Left hindlimb (tissue), 1 donor: ENCODE data around the gene GPR146.

Experiments used
- DNase-seq: peaks from one replicate; pipeline ENCODE4 v3.0.0-alpha.2; 2018

The GPR146 gene

GRCh38 chr7:1079546-1079945 lies 35.2 kb downstream of the GPR146 start:
- DNase-seq: no peak

GRCh38 chr7:1080252-1080920 lies 36.0 kb downstream of the GPR146 start:
- no peak for DNase-seq

- DNase-seq: no peak
Observed at GRCh38 chr7:1080921-1081255, 36.5 kb downstream of the GPR146 start.

GRCh38 chr7:1081336-1081735 lies 37.0 kb downstream of the GPR146 start:
- DNase-seq: no peak

- DNase-seq: no peak
Observed at GRCh38 chr7:1081931-1082401, 37.6 kb downstream of the GPR146 start.

- DNase-seq: no peak
Observed at GRCh38 chr7:1083729-1084657, 39.6 kb downstream of the GPR146 start.

GRCh38 chr7:1085266-1085665 lies 40.9 kb downstream of the GPR146 start:
- DNase-seq: no peak

GRCh38 chr7:1085910-1086421 lies 41.6 kb downstream of the GPR146 start:
- no peak for DNase-seq

- peak; percentile 79 for DNase-seq
Observed at GRCh38 chr7:1086588-1087464, 42.5 kb downstream of the GPR146 start.

GRCh38 chr7:1087465-1087814 lies 43.1 kb downstream of the GPR146 start:
- no peak for DNase-seq

GRCh38 chr7:1087952-1088920 lies 43.9 kb downstream of the GPR146 start, which contains the start of gene GPER1:
Gene GPER1, plus strand, starts transcription at chr7:1088113. Its CDS starts 3,616 bp downstream, at chr7:1091729.
- peak; percentile 87 for DNase-seq

- no peak for DNase-seq
Observed at GRCh38 chr7:1090236-1090635, 45.9 kb downstream of the GPR146 start.

- DNase-seq: no peak
Observed at GRCh38 chr7:1090686-1091643, 46.6 kb downstream of the GPR146 start.

- DNase-seq: no peak
Observed at GRCh38 chr7:1091644-1092027, 47.3 kb downstream of the GPR146 start.

- no peak for DNase-seq
Observed at GRCh38 chr7:1092161-1092632, 47.9 kb downstream of the GPR146 start.

- DNase-seq: no peak
Observed at GRCh38 chr7:1092806-1093501, 48.6 kb downstream of the GPR146 start.

- DNase-seq: no peak
Observed at GRCh38 chr7:1093502-1093843, 49.1 kb downstream of the GPR146 start.

GRCh38 chr7:1093916-1094508 lies 49.7 kb downstream of the GPR146 start:
- no peak for DNase-seq

- DNase-seq: no peak
Observed at GRCh38 chr7:1094870-1095269, 50.5 kb downstream of the GPR146 start.
